ENCODE measurements around the gene SLC47A1.

DNA sequence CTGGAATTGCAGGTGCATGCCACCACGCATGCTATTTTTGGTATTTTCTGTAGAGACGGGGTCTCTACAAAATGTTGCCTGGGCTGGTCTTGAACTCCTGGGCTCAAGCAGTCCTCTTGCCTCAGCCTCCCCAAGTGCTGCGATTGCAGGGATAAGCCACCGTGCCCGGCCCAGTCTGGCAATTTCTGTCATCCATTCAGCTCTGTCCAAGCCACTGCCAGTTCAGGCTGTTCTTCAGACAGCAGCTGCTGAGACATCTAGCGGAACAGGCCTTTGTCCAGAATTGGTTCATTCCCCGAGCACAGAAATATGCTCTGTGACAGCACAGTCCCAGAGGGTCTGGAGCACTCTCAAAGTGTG is 5.4 kb downstream of the SLC47A1 start:
- TF ChIP-seq, protein P1, sequence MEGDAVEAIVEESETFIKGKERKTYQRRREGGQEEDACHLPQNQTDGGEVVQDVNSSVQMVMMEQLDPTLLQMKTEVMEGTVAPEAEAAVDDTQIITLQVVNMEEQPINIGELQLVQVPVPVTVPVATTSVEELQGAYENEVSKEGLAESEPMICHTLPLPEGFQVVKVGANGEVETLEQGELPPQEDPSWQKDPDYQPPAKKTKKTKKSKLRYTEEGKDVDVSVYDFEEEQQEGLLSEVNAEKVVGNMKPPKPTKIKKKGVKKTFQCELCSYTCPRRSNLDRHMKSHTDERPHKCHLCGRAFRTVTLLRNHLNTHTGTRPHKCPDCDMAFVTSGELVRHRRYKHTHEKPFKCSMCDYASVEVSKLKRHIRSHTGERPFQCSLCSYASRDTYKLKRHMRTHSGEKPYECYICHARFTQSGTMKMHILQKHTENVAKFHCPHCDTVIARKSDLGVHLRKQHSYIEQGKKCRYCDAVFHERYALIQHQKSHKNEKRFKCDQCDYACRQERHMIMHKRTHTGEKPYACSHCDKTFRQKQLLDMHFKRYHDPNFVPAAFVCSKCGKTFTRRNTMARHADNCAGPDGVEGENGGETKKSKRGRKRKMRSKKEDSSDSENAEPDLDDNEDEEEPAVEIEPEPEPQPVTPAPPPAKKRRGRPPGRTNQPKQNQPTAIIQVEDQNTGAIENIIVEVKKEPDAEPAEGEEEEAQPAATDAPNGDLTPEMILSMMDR (IDR thresholded peaks at IDR 0.05): no peak
- TF ChIP-seq POLR2A (IDR thresholded peaks at IDR 0.05): no peak
